B cell (primary cell): ENCODE data around the gene APOD. TPM values are rescaled to one million over a fixed set of nuclear protein-coding genes. Genes with fewer than 3 reads are reported as not detected.

ENCODE experiments used
- ATAC-seq: fragments of 200-7000 bp; cut with Tn5 transposase; one replicate; pipeline ENCODE4 v1.10.0; 2021; ENCODE audit warnings: low read depth, mild to moderate bottlenecking, moderate number of reproducible peaks, moderate library complexity
- CTCF ChIA-PET: fragments of 350-600 bp; sonication (Branson Sonifier 250); formaldehyde crosslinking; loops from one replicate; lab custom pipeline; 2021; ENCODE audit warnings: antibody characterized with exemption, inconsistent platforms; lab: Charles Lee
- POLR2A ChIA-PET: fragments of 350-600 bp; sonication (Branson Sonifier 250); formaldehyde crosslinking; loops from one replicate; lab custom pipeline; 2021; ENCODE audit warnings: antibody characterized with exemption; lab: Charles Lee
- DNase-seq: peaks from one replicate; pipeline ENCODE4 v3.0.0; 2013
- H2AFZ ChIP-seq: 2 replicates; pipeline ENCODE4 v1.6.1; 2012; ENCODE audit warnings: mild to moderate bottlenecking, low read depth, low read length; ENCODE audit not compliant: insufficient read depth, poor library complexity, severe bottlenecking
- H3K27ac ChIP-seq, 2 donors: 1 replicate in 1 of 2; 2 replicates in 1 of 2; pipeline ENCODE4 v1.5.1; 2012 to 2013; ENCODE audit warnings: low read length in 2 of 2, mild to moderate bottlenecking in 2 of 2, moderate library complexity in 1 of 2
- H3K27me3 ChIP-seq, 4 experiments: fragments of 200-600 bp in 1 of 4; sonication (generic) in 1 of 4; replicated peaks in 1 of 4; 1 replicate in 2 of 4; 2 replicates in 2 of 4; pipeline versions ENCODE4 v1.6.1 to v1.7.0; 2013 to 2016; ENCODE audit warnings: low read length in 3 of 4, mild to moderate bottlenecking in 2 of 4, mixed read lengths in 1 of 4, moderate library complexity in 1 of 4; ENCODE audit not compliant: insufficient read depth in 4 of 4, control insufficient read depth in 3 of 4; ENCODE audit errors: control extremely low read depth in 1 of 4
- H3K36me3 ChIP-seq, 2 experiments: replicated peaks in 1 of 2; 1 replicate in 1 of 2; 2 replicates in 1 of 2; pipeline versions ENCODE4 v1.6.1 to v1.7.1; 2013; ENCODE audit warnings: low read length in 1 of 2; ENCODE audit not compliant: insufficient read depth in 2 of 2, control insufficient read depth in 1 of 2; ENCODE audit errors: control extremely low read depth in 1 of 2, extremely low read depth in 1 of 2
- H3K4me1 ChIP-seq, 2 donors: fragments of 200-600 bp in 1 of 2; sonication (generic) in 1 of 2; 1 replicate in 1 of 2; 2 replicates in 1 of 2; pipeline versions ENCODE4 v1.5.1 to v1.6.1; 2013 to 2017; ENCODE audit warnings: low read length in 2 of 2; ENCODE audit not compliant: control insufficient read depth in 2 of 2, insufficient read depth in 2 of 2
- H3K4me2 ChIP-seq: replicated peaks from 2 replicates; pipeline ENCODE3; 2012; ENCODE audit warnings: mild to moderate bottlenecking, low read depth, low read length; ENCODE audit not compliant: poor library complexity, severe bottlenecking
- H3K4me3 ChIP-seq, 5 experiments: fragments of 200-600 bp in 1 of 5; sonication (generic) in 1 of 5; 1 replicate in 3 of 5; 2 replicates in 2 of 5; pipeline versions ENCODE4 v1.5.1 to v1.7.0; 2011 to 2016; ENCODE audit warnings: low read length in 4 of 5, mild to moderate bottlenecking in 4 of 5, low read depth in 2 of 5, control low read depth in 1 of 5, moderate library complexity in 1 of 5; ENCODE audit not compliant: insufficient read depth in 1 of 5; ENCODE audit errors: control extremely low read depth in 1 of 5, extremely low read depth in 1 of 5
- H3K79me2 ChIP-seq: fragments of 200-600 bp; sonication (generic); one replicate; pipeline ENCODE4 v1.6.0; 2016; ENCODE audit warnings: low read length; ENCODE audit not compliant: control insufficient read depth, insufficient read depth
- H3K9ac ChIP-seq: fragments of 200-600 bp; sonication (generic); 2 replicates; pipeline ENCODE4 v1.6.1; 2017; ENCODE audit warnings: mild to moderate bottlenecking, low read length, moderate library complexity
- H3K9me3 ChIP-seq, 3 donors: one replicate each; pipeline versions ENCODE4 v1.6.1 to v1.7.1; 2013; ENCODE audit warnings: low read length in 2 of 3; ENCODE audit not compliant: control insufficient read depth in 2 of 3, insufficient read depth in 1 of 3; ENCODE audit errors: control extremely low read depth in 1 of 3
- H4K20me1 ChIP-seq: 2 replicates; pipeline ENCODE4 v1.6.0; 2012; ENCODE audit warnings: mild to moderate bottlenecking, low read length; ENCODE audit not compliant: insufficient read depth, control insufficient read depth, poor library complexity, severe bottlenecking
- H3K27ac Mint-ChIP-seq: one replicate; pipeline ENCODE4 v1.8.0; 2021; ENCODE audit warnings: mixed read lengths
- H3K27me3 Mint-ChIP-seq: one replicate; pipeline ENCODE4 v1.8.0; 2021; ENCODE audit warnings: mixed read lengths
- H3K4me1 Mint-ChIP-seq: one replicate; pipeline ENCODE4 v1.8.0; 2021; ENCODE audit warnings: mixed read lengths
- H3K4me3 Mint-ChIP-seq: one replicate; pipeline ENCODE4 v1.8.0; 2021; ENCODE audit warnings: mixed read lengths
- H3K9me3 Mint-ChIP-seq: one replicate; pipeline ENCODE4 v1.8.0; 2022; ENCODE audit warnings: mixed read lengths; ENCODE audit not compliant: insufficient read depth
- CTCF ChIP-seq: fragments of 200-600 bp; IDR thresholded peaks from one replicate; pipeline ENCODE4 v1.8.0; 2022; ENCODE audit warnings: antibody characterized with exemption, mild to moderate bottlenecking
- EZH2 ChIP-seq: IDR thresholded peaks from 2 replicates; pipeline ENCODE4 v1.6.1; 2012; ENCODE audit warnings: borderline replicate concordance, low read depth, mild to moderate bottlenecking, moderate library complexity, low read length; ENCODE audit not compliant: insufficient read depth, poor library complexity, severe bottlenecking
- WGBS: methylation state at CpG from one replicate; pipeline ENCODE4 v1.1.5; 2013; ENCODE audit warnings: missing lambda C conversion rate; ENCODE audit not compliant: insufficient coverage; 5-methylcytosine and 5-hydroxymethylcytosine counted together
- intact Hi-C: fragments of 100-400 bp; cut with micrococcal nuclease; formaldehyde crosslinking; loops from one replicate; pipeline ENCODE4 v1.10.0; 2022
- polyA plus RNA-seq: library from polyadenylated mRNA; depleted of rRNA; stranded (reverse); fragments of >200 nt; gene quantifications from 2 replicates; pipeline ENCODE4 v1.2.3, GENCODE V29; 2012
- total RNA-seq, 2 donors: library from RNA; stranded (reverse); fragments of 120-200 nt in 1 of 2; gene quantifications; 1 replicate in 1 of 2; 2 replicates in 1 of 2; pipeline versions ENCODE4 v1.2.3 to v1.2.4, GENCODE V29; 2013 to 2022

APOD gene
- total and polyA plus RNA-seq, 2 donors (not counting 1 experiment from before 2014, with no cell fraction given) = 0.59 TPM; not detected in 1

DNA sequence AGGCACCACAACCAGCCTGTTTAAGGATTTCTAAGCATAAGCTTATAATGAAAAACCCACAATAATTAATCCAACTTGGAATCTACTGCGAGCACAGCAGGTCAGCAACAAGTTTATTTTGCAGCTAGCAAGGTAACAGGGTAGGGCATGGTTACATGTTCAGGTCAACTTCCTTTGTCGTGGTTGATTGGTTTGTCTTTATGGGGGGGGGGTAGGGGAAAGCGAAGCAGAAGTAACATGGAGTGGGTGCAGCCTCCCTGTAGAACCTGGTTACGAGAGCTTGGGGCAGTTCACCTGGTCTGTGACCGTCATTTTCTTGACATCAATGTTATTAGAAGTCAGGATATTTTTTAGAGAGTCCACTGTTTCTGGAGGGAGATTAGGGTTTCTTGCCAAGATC, 15.1 kb downstream of the APOD start:
- Mint-ChIP-seq H3K27ac (peak overlapping the region; percentile 44), H3K27me3 (peaks cover 8% of the 10 kb centered on the region), H3K9me3 (no peaks in the 10 kb centered on the region), H3K4me3 (no peak overlapping the region), H3K4me1 (peaks cover 23% of the 10 kb centered on the region)
- Histone ChIP-seq H3K4me2 (no peak overlapping the region), H3K27ac (no peak overlapping the region), H3K9me3 (no peaks in the 10 kb centered on the region), H3K79me2 (no peaks in the 10 kb centered on the region), H3K4me3 (no peak overlapping the region), H4K20me1 (no peaks in the 10 kb centered on the region), H3K4me1 (peaks cover 0 to 20% of the 10 kb centered on the region in 2 donors), H3K36me3 (no peaks in the 10 kb centered on the region), H3K27me3 (peaks cover 0 to 7% (median 0%) of the 10 kb centered on the region in 4 experiments), H2AFZ (no peak overlapping the region), H3K9ac (no peak overlapping the region)
- DNase-seq (no peak), ATAC-seq (peak; percentile 39)
- intact Hi-C loops = no loop called here
- ChIA-PET POLR2A (no interaction called here), CTCF (interaction anchor here (0.6 kb wide), 1 partner anchor 16 kb away, joined by 3 read pairs; no protein-coding TSS in a partner anchor)
- no peak for TF ChIP-seq EZH2
- no peak for TF ChIP-seq CTCF
- WGBS = 71% methylated on average over 4 of the region's 5 CpGs

GRCh38 chr3:195566797-195567196, 16.9 kb downstream of the APOD start:
- H3K79me2 ChIP-seq = no peaks in the 10 kb centered on the region
- H3K4me1 ChIP-seq = peaks cover 0 to 20% of the 10 kb centered on the region in 2 donors
- no peak for ATAC-seq
- no peak overlapping the region for H3K27ac Mint-ChIP-seq
- H3K4me3 Mint-ChIP-seq = no peak overlapping the region
- no peak overlapping the region for H3K9ac ChIP-seq
- no peak overlapping the region for H2AFZ ChIP-seq
- H4K20me1 ChIP-seq = no peaks in the 10 kb centered on the region
- H3K27ac ChIP-seq = no peak overlapping the region
- H3K27me3 ChIP-seq = peaks cover 0 to 7% (median 0%) of the 10 kb centered on the region in 4 experiments
- no peaks in the 10 kb centered on the region for H3K36me3 ChIP-seq
- no peak overlapping the region for H3K4me2 ChIP-seq
- POLR2A ChIA-PET = no interaction called here
- peaks cover 8% of the 10 kb centered on the region for H3K27me3 Mint-ChIP-seq
- no peaks in the 10 kb centered on the region for H3K9me3 ChIP-seq
- TF ChIP-seq EZH2 (no peak), CTCF (no peak)
- H3K4me1 Mint-ChIP-seq = peaks cover 23% of the 10 kb centered on the region
- DNase-seq = no peak
- intact Hi-C loops = no loop called here
- H3K4me3 ChIP-seq = no peak overlapping the region
- 67% methylated on average over 1 of the region's 6 CpGs for WGBS
- no peaks in the 10 kb centered on the region for H3K9me3 Mint-ChIP-seq
- CTCF ChIA-PET = interaction anchor here (1.6 kb wide), 1 partner anchor 8 kb away, joined by 5 read pairs; no protein-coding TSS in a partner anchor
